ENCODE measurements around the gene SEL1L. TPM values are rescaled to one million over a fixed set of nuclear protein-coding genes. Genes with fewer than 3 reads are reported as not detected.
"Not testable (repeated sequence)": the region's sequence is repeated elsewhere in the genome, so short reads cannot be mapped to it uniquely, and the experiment has no call there.

Gene SEL1L
- total RNA-seq, 1 experiment from 2014 or later, result 43.5 TPM

GRCh38 chr14:81517798-81518398 is 15.8 kb downstream of the SEL1L start:
- H3K4me1 ChIP-seq (replicated peaks), result no peaks in the 10 kb centered on the region
- no peak overlapping the region for H3K27ac ChIP-seq
- no peak for DNase-seq (ENCODE audit: low read depth in 1 of 2, low spot score in 2 of 2)
- H3K36me3 ChIP-seq, result peaks cover 48% of the 10 kb centered on the region
- no peaks in the 10 kb centered on the region for H3K9me3 ChIP-seq (replicated peaks)
- H3K27me3 ChIP-seq (replicated peaks), result no peaks in the 10 kb centered on the region
- no peak overlapping the region for H3K4me3 ChIP-seq

GRCh38 chr14:81516986-81517797 is 16.5 kb downstream of the SEL1L start:
- Histone ChIP-seq H3K4me1 (replicated peaks) (no peaks in the 10 kb centered on the region), H3K9me3 (replicated peaks) (no peaks in the 10 kb centered on the region), H3K27me3 (replicated peaks) (no peaks in the 10 kb centered on the region), H3K36me3 (peaks cover 46% of the 10 kb centered on the region), H3K4me3 (no peak overlapping the region), H3K27ac (no peak overlapping the region)
- DNase-seq (ENCODE audit: low read depth in 1 of 2, low spot score in 2 of 2), result peak in 1 of 2 experiments; percentile 6

- not testable (repeated sequence) for H3K9me3 ChIP-seq (replicated peaks); DNase-seq (ENCODE audit: low read depth in 1 of 2, low spot score in 2 of 2); H3K27me3 ChIP-seq (replicated peaks); H3K27ac ChIP-seq; H3K4me3 ChIP-seq; H3K4me1 ChIP-seq (replicated peaks)
- peaks cover 38% of the 10 kb centered on the region for H3K36me3 ChIP-seq
Measured at GRCh38 chr14:81515927-81516326, 17.7 kb downstream of the SEL1L start.

- H3K9me3 ChIP-seq (replicated peaks); H3K27me3 ChIP-seq (replicated peaks); DNase-seq (ENCODE audit: low read depth in 1 of 2, low spot score in 2 of 2); H3K4me1 ChIP-seq (replicated peaks); H3K4me3 ChIP-seq; H3K27ac ChIP-seq: not testable (repeated sequence)
- H3K36me3 ChIP-seq, result peaks cover 19% of the 10 kb centered on the region
Measured at GRCh38 chr14:81512826-81513225, 20.8 kb downstream of the SEL1L start.

- no peak for DNase-seq (ENCODE audit: low read depth in 1 of 2, low spot score in 2 of 2)
- H3K4me1 ChIP-seq (replicated peaks), result no peaks in the 10 kb centered on the region
- no peak overlapping the region for H3K4me3 ChIP-seq
- peaks cover 14% of the 10 kb centered on the region for H3K36me3 ChIP-seq
- no peaks in the 10 kb centered on the region for H3K27me3 ChIP-seq (replicated peaks)
- H3K27ac ChIP-seq, result no peak overlapping the region
- H3K9me3 ChIP-seq (replicated peaks), result no peaks in the 10 kb centered on the region
Measured at GRCh38 chr14:81511111-81511904, 22.3 kb downstream of the SEL1L start.

- Histone ChIP-seq H3K4me1 (replicated peaks) (no peaks in the 10 kb centered on the region), H3K9me3 (replicated peaks) (no peaks in the 10 kb centered on the region), H3K36me3 (peaks cover 24% of the 10 kb centered on the region), H3K4me3 (no peak overlapping the region), H3K27me3 (replicated peaks) (no peaks in the 10 kb centered on the region), H3K27ac (no peak overlapping the region)
- no peak for DNase-seq (ENCODE audit: low read depth in 1 of 2, low spot score in 2 of 2)
Measured at GRCh38 chr14:81509838-81510452, 23.7 kb downstream of the SEL1L start.

- no peak for DNase-seq (ENCODE audit: low read depth in 1 of 2, low spot score in 2 of 2)
- Histone ChIP-seq H3K9me3 (replicated peaks) (no peaks in the 10 kb centered on the region), H3K4me3 (no peak overlapping the region), H3K27ac (no peak overlapping the region), H3K36me3 (peaks cover 25% of the 10 kb centered on the region), H3K4me1 (replicated peaks) (no peaks in the 10 kb centered on the region), H3K27me3 (replicated peaks) (no peaks in the 10 kb centered on the region)
Measured at GRCh38 chr14:81509321-81509720, 24.3 kb downstream of the SEL1L start.

GRCh38 chr14:81506487-81506886 is 27.2 kb downstream of the SEL1L start:
- no peaks in the 10 kb centered on the region for H3K4me1 ChIP-seq (replicated peaks)
- no peak overlapping the region for H3K27ac ChIP-seq
- H3K4me3 ChIP-seq, result no peak overlapping the region
- peaks cover 35% of the 10 kb centered on the region for H3K36me3 ChIP-seq
- H3K9me3 ChIP-seq (replicated peaks), result no peaks in the 10 kb centered on the region
- H3K27me3 ChIP-seq (replicated peaks), result no peaks in the 10 kb centered on the region
- no peak for DNase-seq (ENCODE audit: low read depth in 1 of 2, low spot score in 2 of 2)

- Histone ChIP-seq H3K27me3 (replicated peaks) (no peaks in the 10 kb centered on the region), H3K4me1 (replicated peaks) (no peaks in the 10 kb centered on the region), H3K36me3 (peaks cover 39% of the 10 kb centered on the region), H3K9me3 (replicated peaks) (no peaks in the 10 kb centered on the region), H3K27ac (no peak overlapping the region), H3K4me3 (no peak overlapping the region)
- DNase-seq (ENCODE audit: low read depth in 1 of 2, low spot score in 2 of 2), result no peak
Measured at GRCh38 chr14:81504864-81505263, 28.8 kb downstream of the SEL1L start.

GRCh38 chr14:81485781-81486180 is 47.9 kb downstream of the SEL1L start:
- H3K9me3 ChIP-seq (replicated peaks), result no peaks in the 10 kb centered on the region
- H3K4me3 ChIP-seq, result no peak overlapping the region
- no peak overlapping the region for H3K27ac ChIP-seq
- DNase-seq (ENCODE audit: low read depth in 1 of 2, low spot score in 2 of 2), result no peak
- H3K4me1 ChIP-seq (replicated peaks), result no peaks in the 10 kb centered on the region
- peaks cover 34% of the 10 kb centered on the region for H3K36me3 ChIP-seq
- no peaks in the 10 kb centered on the region for H3K27me3 ChIP-seq (replicated peaks)

GRCh38 chr14:81485372-81485771 is 48.3 kb downstream of the SEL1L start:
- H3K4me1 ChIP-seq (replicated peaks), result no peaks in the 10 kb centered on the region
- peaks cover 34% of the 10 kb centered on the region for H3K36me3 ChIP-seq

GRCh38 chr14:81484120-81484519 is 49.5 kb downstream of the SEL1L start:
- DNase-seq (ENCODE audit: low read depth in 1 of 2, low spot score in 2 of 2), result no peak
- Histone ChIP-seq H3K4me1 (replicated peaks) (no peaks in the 10 kb centered on the region), H3K9me3 (replicated peaks) (no peaks in the 10 kb centered on the region), H3K36me3 (peaks cover 29% of the 10 kb centered on the region), H3K27me3 (replicated peaks) (no peaks in the 10 kb centered on the region), H3K4me3 (no peak overlapping the region), H3K27ac (no peak overlapping the region)

More at GRCh38 chr14:81485372-81485771, 48.3 kb downstream of the SEL1L start:
- Histone ChIP-seq H3K27me3 (replicated peaks) (no peaks in the 10 kb centered on the region), H3K27ac (no peak overlapping the region), H3K4me3 (no peak overlapping the region), H3K9me3 (replicated peaks) (no peaks in the 10 kb centered on the region)
- no peak for DNase-seq (ENCODE audit: low read depth in 1 of 2, low spot score in 2 of 2)

GRCh38 chr14:81480741-81481140 is 52.9 kb downstream of the SEL1L start:
- H3K4me1 ChIP-seq (replicated peaks), result no peaks in the 10 kb centered on the region
- no peaks in the 10 kb centered on the region for H3K27me3 ChIP-seq (replicated peaks)
- H3K36me3 ChIP-seq, result peaks cover 24% of the 10 kb centered on the region
- H3K9me3 ChIP-seq (replicated peaks), result no peaks in the 10 kb centered on the region
- DNase-seq (ENCODE audit: low read depth in 1 of 2, low spot score in 2 of 2), result no peak
- H3K27ac ChIP-seq, result no peak overlapping the region
- H3K4me3 ChIP-seq, result no peak overlapping the region
